ENCODE results near the gene RAB44.

RAB44 gene

GRCh38 chr6:36754582-36755434 is 57.2 kb downstream of the RAB44 start:
- no peak for DNase-seq

GRCh38 chr6:36755435-36756348 is 58.1 kb downstream of the RAB44 start:
- DNase-seq: no peak

- DNase-seq: no peak
These were observed 59.2 kb downstream of the RAB44 start for GRCh38 chr6:36756786-36757185.

GRCh38 chr6:36757206-36757605 is 59.6 kb downstream of the RAB44 start:
- no peak for DNase-seq

DNA sequence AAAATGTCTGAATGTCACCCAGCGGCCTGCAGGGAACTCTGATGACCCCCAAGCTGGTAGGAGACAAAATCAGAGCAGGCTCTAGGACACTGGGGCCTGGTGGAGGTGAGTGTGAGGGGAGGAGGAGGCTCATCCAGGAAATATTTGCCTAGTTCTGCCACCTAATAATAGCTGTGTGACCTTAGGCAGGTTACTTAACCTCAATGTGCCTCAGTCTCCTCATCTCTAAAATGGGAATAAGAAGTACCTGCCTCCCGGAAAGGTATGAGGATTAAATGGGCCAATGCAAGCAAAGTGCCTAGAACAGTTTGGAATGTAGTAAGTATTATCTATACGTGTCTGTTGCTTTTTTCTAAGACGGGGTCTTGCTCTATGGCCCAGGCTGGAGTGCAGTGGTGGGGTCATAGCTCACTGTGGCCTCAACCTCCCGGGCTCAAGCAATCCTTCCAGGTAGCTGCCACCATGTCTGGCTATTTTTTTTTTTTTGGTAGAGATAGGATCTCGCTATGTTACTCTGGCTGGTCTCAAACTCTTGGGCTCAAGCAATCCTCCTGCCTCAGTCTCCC is 60.4 kb downstream of the RAB44 start:
- no peak for DNase-seq

DNA sequence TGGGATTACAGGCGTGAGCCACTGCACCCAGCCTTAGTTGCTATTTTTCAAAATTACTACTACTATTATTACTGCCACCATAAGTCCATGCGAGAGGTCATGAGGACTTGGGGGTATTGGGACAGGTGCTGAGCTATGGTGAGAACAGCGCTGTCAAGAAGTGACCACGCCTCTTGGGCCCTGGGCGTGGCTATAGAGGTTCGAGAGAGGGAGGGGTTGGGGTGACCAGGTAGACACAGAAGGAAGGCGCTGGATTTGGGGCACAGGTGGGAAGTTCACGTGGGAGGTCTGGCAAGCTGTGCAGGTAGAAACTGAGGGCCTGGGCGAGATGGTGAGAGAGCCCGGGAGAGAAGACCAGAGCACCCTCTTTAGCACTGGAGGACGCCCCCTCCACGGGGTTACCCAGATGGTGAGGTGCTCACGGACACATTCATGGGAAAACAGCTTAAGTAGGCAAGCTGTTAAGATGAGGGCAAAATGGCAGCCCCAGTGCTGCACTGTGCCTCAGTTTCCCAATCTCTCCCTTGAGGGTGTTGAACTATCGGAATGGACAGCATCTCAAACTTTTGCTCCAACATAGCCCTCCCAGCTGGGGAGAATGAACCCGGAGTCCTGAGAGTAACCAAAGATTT is 61.0 kb downstream of the RAB44 start:
- DNase-seq: no peak

GRCh38 chr6:36759148-36759759 is 61.6 kb downstream of the RAB44 start:
- DNase-seq: peak; percentile 58

GRCh38 chr6:36760685-36761435 is 63.2 kb downstream of the RAB44 start:
- DNase-seq: no peak

GRCh38 chr6:36762123-36762522 is 64.5 kb downstream of the RAB44 start:
- DNase-seq: no peak

- no peak for DNase-seq
These were observed 67.6 kb downstream of the RAB44 start for GRCh38 chr6:36765190-36765589.

GRCh38 chr6:36765594-36766398 is 68.2 kb downstream of the RAB44 start:
- DNase-seq: peak; percentile 77

- no peak for DNase-seq
These were observed 68.8 kb downstream of the RAB44 start for GRCh38 chr6:36766399-36766945.

- DNase-seq: no peak
These were observed 71.6 kb downstream of the RAB44 start for GRCh38 chr6:36769183-36769675.

DNA sequence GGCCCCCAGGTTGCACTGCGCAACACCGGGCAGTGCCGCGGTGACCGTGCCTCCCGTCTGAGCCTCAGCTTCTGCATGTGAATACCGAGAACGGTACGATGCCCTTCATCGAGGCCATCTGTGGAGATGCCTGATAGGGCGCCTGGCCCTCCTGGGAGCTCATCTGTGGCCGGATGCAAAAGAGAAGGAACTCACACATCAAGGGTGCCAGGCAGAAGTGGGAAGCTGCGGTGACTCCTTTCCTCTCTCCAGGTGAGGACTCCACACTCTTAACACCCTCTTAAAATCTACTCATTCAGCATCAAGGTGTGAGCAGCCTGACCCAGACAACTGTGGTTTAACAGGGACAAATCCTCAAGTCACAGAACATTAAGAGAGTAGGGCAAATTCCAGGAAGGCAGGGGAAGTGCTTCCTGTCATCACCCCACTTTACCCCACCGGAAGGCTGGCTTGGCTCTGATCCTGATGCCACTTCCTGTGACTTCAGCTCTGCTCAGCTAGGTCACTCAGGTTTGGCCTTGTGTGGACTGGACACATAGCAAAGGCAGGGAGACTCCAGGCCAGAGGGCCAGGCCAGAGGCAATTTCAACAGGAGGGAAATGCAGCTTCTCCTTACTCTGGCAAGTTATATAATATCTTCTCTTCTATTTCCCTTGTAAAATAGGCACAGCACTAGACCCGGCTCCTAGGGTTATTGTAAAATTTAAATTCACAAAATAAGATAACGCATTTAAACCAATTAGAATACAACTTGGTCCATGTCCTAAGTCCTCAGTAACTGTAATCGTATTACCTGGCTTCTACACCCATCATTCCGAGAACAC is 72.3 kb downstream of the RAB44 start:
- DNase-seq: no peak

DNA sequence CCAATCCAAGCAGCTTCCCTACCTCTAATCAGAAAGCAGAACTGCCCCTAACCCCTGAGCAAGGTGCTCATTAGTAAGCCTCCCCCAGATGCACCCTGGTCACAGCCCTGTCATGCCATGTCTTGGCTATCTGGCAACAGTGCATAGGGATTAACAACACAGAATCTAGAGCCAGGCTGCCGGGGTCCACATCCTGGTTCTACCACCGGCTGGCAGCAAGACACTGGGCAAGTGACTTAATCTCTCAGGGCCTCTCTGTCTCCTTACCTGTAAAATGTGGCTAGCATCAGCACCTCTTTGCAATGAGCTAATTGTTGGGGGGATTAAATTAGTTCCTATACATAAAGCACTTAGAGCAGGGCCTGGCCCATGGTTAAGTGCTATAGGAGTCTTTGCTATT is 73.5 kb downstream of the RAB44 start:
- no peak for DNase-seq

- no peak for DNase-seq
These were observed 74.8 kb downstream of the RAB44 start for GRCh38 chr6:36772397-36772796.

- no peak for DNase-seq
These were observed 76.7 kb downstream of the RAB44 start for GRCh38 chr6:36774331-36774730.

- DNase-seq: no peak
These were observed 78.5 kb downstream of the RAB44 start for GRCh38 chr6:36776167-36776566.

- DNase-seq: no peak
These were observed 80.2 kb downstream of the RAB44 start for GRCh38 chr6:36777801-36778200.

DNA sequence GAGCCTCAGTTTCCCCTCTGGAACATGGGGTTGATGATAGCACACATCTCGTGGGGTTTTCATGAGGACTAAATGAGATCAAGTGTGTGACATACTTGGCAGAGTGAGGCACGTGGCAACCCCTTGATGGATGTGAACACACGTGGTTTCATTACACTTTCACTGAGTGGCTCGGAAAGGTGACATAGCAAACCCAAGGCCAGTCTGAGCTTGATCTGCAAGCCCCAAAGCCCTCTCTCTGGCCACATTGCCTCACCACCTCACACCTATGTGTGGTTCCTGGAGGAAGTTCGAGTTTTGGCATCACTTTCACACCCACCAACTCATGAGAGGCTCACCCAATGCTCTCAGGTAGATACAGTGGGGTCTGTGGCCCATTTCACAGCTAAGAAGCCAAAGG is 81.6 kb downstream of the RAB44 start:
- no peak for DNase-seq
